CD8-positive, alpha-beta memory T cell (primary cell): ENCODE measurements around the gene LSR. TPM values are rescaled to one million over a fixed set of nuclear protein-coding genes. Genes with fewer than 3 reads are reported as not detected.

Experiments used
- CTCF ChIA-PET: fragments of 350-600 bp; sonication (Branson Sonifier 250); formaldehyde crosslinking; loops from one replicate; lab custom pipeline; 2021; ENCODE audit warnings: antibody characterized with exemption; lab: Charles Lee
- POLR2A ChIA-PET: fragments of 350-600 bp; sonication (Branson Sonifier 250); formaldehyde crosslinking; loops from one replicate; lab custom pipeline; 2021; ENCODE audit warnings: antibody characterized with exemption; lab: Charles Lee
- DNase-seq, 5 donors: peaks; one replicate each; pipeline versions ENCODE4 v3.0.0 to v3.0.0-alpha.2; 2020 to 2022; ENCODE audit warnings: mixed read lengths in 1 of 5
- H3K27ac ChIP-seq: one replicate; pipeline ENCODE4 v1.7.0; 2013; ENCODE audit warnings: low read depth, mild to moderate bottlenecking, low read length, moderate library complexity
- H3K27me3 ChIP-seq: 2 replicates; pipeline ENCODE4 v1.7.0; 2013; ENCODE audit warnings: low read length, mild to moderate bottlenecking; ENCODE audit not compliant: insufficient read depth, poor library complexity, severe bottlenecking
- H3K36me3 ChIP-seq: 2 replicates; pipeline ENCODE4 v1.7.0; 2013; ENCODE audit warnings: mild to moderate bottlenecking, low read length, moderate library complexity; ENCODE audit not compliant: insufficient read depth
- H3K4me1 ChIP-seq: 2 replicates; pipeline ENCODE4 v1.7.0; 2013; ENCODE audit warnings: mild to moderate bottlenecking, low read length, moderate library complexity; ENCODE audit not compliant: insufficient read depth
- H3K4me3 ChIP-seq: 2 replicates; pipeline ENCODE4 v1.7.0; 2013; ENCODE audit warnings: mild to moderate bottlenecking, low read length
- H3K9me3 ChIP-seq: 2 replicates; pipeline ENCODE4 v1.7.0; 2013; ENCODE audit warnings: mild to moderate bottlenecking, low read length
- H3K27ac Mint-ChIP-seq, 8 donors: one replicate each; pipeline ENCODE4 v1.8.0; 2020 to 2021; ENCODE audit warnings: mixed read lengths in 8 of 8, mild to moderate bottlenecking in 6 of 8, inconsistent platforms in 3 of 8, moderate library complexity in 3 of 8
- H3K27me3 Mint-ChIP-seq, 2 donors: one replicate each; pipeline ENCODE4 v1.8.0; 2020 to 2021; ENCODE audit warnings: mixed read lengths in 2 of 2, mild to moderate bottlenecking in 1 of 2, moderate library complexity in 1 of 2
- H3K36me3 Mint-ChIP-seq, 3 donors: one replicate each; pipeline ENCODE4 v1.8.0; 2020 to 2021; ENCODE audit warnings: mixed read lengths in 3 of 3, inconsistent platforms in 1 of 3, mild to moderate bottlenecking in 1 of 3
- H3K4me1 Mint-ChIP-seq, 3 donors: one replicate each; pipeline ENCODE4 v1.8.0; 2020 to 2021; ENCODE audit warnings: mixed read lengths in 3 of 3, inconsistent platforms in 1 of 3, mild to moderate bottlenecking in 1 of 3
- H3K4me3 Mint-ChIP-seq, 7 donors: one replicate each; pipeline ENCODE4 v1.8.0; 2020 to 2021; ENCODE audit warnings: mixed read lengths in 7 of 7, mild to moderate bottlenecking in 6 of 7, moderate library complexity in 4 of 7, inconsistent platforms in 2 of 7
- H3K9me3 Mint-ChIP-seq, 5 donors: one replicate each; pipeline ENCODE4 v1.8.0; 2020 to 2022; ENCODE audit warnings: mixed read lengths in 5 of 5, mild to moderate bottlenecking in 3 of 5, moderate library complexity in 2 of 5, inconsistent platforms in 1 of 5
- polyA plus RNA-seq: library from polyadenylated mRNA; unstranded; fragments of 300-500 nt; fragmentation: Illumina TruSeq; gene quantifications from one replicate; pipeline ENCODE4 v1.2.3, GENCODE V29; 2021
- total RNA-seq, 2 experiments: library from RNA; stranded (reverse); gene quantifications; one replicate each; pipeline ENCODE4 v1.2.3, GENCODE V29; 2021

The LSR gene
- total and polyA plus RNA-seq, 3 experiments from 2014 or later, result 23.5 to 77.8 (median 27.5) TPM

GRCh38 chr19:35249848-35250711 lies 1.3 kb downstream of the LSR start:
- CTCF ChIA-PET, result interaction anchor here (1.8 kb wide), 1 partner anchor 16 kb away, joined by 4 read pairs; no protein-coding TSS in a partner anchor
- H3K36me3 ChIP-seq, result no peaks in the 10 kb centered on the region
- H3K27ac ChIP-seq, result peak overlapping the region; percentile 88
- peak overlapping the region; percentile 76 for H3K4me3 ChIP-seq
- Mint-ChIP-seq H3K27me3 (peaks cover 10 to 11% of the 10 kb centered on the region in 2 donors), H3K27ac (peak overlapping the region; percentile 37 to 96 (median 91)), H3K4me1 (peaks cover 32 to 51% (median 42%) of the 10 kb centered on the region in 3 donors), H3K9me3 (peaks cover 0 to 3% (median 0%) of the 10 kb centered on the region in 5 donors), H3K36me3 (peaks cover 0 to 53% (median 5%) of the 10 kb centered on the region in 3 donors), H3K4me3 (peak overlapping the region; percentile 84 to 96 (median 94))
- DNase-seq, result no peak
- no peaks in the 10 kb centered on the region for H3K9me3 ChIP-seq
- peaks cover 11% of the 10 kb centered on the region for H3K4me1 ChIP-seq
- POLR2A ChIA-PET, result interaction anchor here (0.5 to 1.9 kb wide), 4 partner anchors 18 to 1077 kb away, joined by 3 to 6 read pairs (median 3); no protein-coding TSS in a partner anchor
- H3K27me3 ChIP-seq, result no peaks in the 10 kb centered on the region

GRCh38 chr19:35251456-35251855 lies 2.7 kb downstream of the LSR start:
- Mint-ChIP-seq H3K27me3 (peaks cover 8% of the 10 kb centered on the region in 2 donors), H3K36me3 (peaks cover 0 to 60% (median 7%) of the 10 kb centered on the region in 3 donors), H3K27ac (peak overlapping the region in 2 of 8 donors; percentile 18 to 47), H3K9me3 (no peaks in the 10 kb centered on the region), H3K4me3 (peak overlapping the region in 3 of 7 donors; percentile 42 to 92 (median 72)), H3K4me1 (peaks cover 35 to 61% (median 44%) of the 10 kb centered on the region in 3 donors)
- no peaks in the 10 kb centered on the region for H3K9me3 ChIP-seq
- CTCF ChIA-PET, result interaction anchor here (1.1 to 1.8 kb wide), 2 partner anchors 15 to 109 kb away, joined by 4 to 5 read pairs; no protein-coding TSS in a partner anchor
- H3K27me3 ChIP-seq, result no peaks in the 10 kb centered on the region
- H3K4me3 ChIP-seq, result no peak overlapping the region
- H3K4me1 ChIP-seq, result peaks cover 11% of the 10 kb centered on the region
- no peak for DNase-seq
- H3K36me3 ChIP-seq, result no peaks in the 10 kb centered on the region
- H3K27ac ChIP-seq, result no peak overlapping the region
- POLR2A ChIA-PET, result interaction anchor here (0.6 to 1.9 kb wide), 3 partner anchors 16 to 45 kb away, joined by 3 to 6 read pairs (median 3); no protein-coding TSS in a partner anchor

- Histone ChIP-seq H3K9me3 (no peaks in the 10 kb centered on the region), H3K27me3 (no peaks in the 10 kb centered on the region), H3K36me3 (no peaks in the 10 kb centered on the region), H3K4me3 (no peak overlapping the region), H3K4me1 (peaks cover 17% of the 10 kb centered on the region), H3K27ac (no peak overlapping the region)
- DNase-seq, result no peak
- peaks cover 0 to 65% (median 8%) of the 10 kb centered on the region in 3 donors for H3K36me3 Mint-ChIP-seq
- no peak overlapping the region for H3K4me3 Mint-ChIP-seq
- CTCF ChIA-PET, result interaction anchor here (1.4 kb wide), 1 partner anchor 100 kb away, joined by 4 read pairs; the partner anchor contains the start of gene FXYD5
- POLR2A ChIA-PET, result no interaction called here
- peaks cover 0 to 3% of the 10 kb centered on the region in 2 donors for H3K27me3 Mint-ChIP-seq
- no peaks in the 10 kb centered on the region for H3K9me3 Mint-ChIP-seq
- H3K27ac Mint-ChIP-seq, result peak overlapping the region in 3 of 8 donors; percentile 20 to 78 (median 52)
- H3K4me1 Mint-ChIP-seq, result peaks cover 32 to 65% (median 46%) of the 10 kb centered on the region in 3 donors
Observed at GRCh38 chr19:35253316-35254286, 4.8 kb downstream of the LSR start.

DNA sequence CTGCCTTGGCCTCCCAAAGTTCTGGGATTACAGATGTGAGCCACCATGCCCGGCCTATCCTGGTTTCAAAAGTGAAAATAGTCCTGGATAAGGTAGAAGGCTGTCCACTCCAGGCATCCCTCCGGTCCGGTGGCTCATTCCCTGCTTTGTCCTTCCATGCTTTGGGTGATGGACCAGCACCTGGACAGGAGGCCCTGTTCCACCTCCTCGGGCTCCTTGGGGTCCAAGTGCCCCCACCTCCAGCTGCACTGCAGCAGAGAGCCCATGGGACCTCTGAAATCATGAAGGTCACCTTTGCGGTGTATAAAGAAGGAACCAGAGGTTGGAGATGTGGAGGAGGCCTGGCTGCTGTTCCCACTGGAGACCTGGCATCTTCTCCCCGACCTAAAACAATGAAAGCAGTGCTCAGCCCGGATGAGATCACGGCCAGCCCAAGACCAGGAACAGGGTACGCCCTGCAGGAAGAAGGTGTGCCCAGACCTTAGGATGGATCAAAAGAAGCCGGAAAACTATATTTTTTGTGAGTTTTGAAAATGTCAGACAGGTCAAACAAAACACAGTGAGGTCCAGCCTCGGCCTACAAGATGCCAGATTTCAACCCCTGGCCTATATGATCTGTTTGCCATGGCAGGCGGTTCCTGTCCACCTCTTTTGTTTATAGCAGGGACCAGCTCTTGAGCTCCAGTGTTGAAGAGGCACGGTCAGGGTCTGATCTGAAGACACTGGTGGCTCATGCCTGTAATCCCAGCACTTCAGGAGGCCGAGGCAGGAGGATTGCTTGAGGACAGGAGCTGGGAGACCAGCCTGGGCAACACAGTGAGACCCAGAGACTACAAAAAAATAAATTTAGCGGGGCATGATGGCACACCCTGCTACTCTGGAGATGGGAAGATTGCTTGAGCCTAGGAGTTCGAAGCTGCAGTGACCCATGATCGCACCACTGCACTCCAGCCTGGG lies 5.8 kb downstream of the LSR start:
- Mint-ChIP-seq H3K27ac (peak overlapping the region in 2 of 8 donors; percentile 12 to 20), H3K9me3 (no peaks in the 10 kb centered on the region), H3K4me3 (no peak overlapping the region), H3K4me1 (peaks cover 24 to 55% (median 37%) of the 10 kb centered on the region in 3 donors), H3K36me3 (peaks cover 0 to 61% (median 8%) of the 10 kb centered on the region in 3 donors), H3K27me3 (no peaks in the 10 kb centered on the region)
- no peaks in the 10 kb centered on the region for H3K27me3 ChIP-seq
- no peaks in the 10 kb centered on the region for H3K36me3 ChIP-seq
- H3K27ac ChIP-seq, result no peak overlapping the region
- CTCF ChIA-PET, result interaction anchor here (1.0 kb wide), 1 partner anchor 12 kb away, joined by 3 read pairs; no protein-coding TSS in a partner anchor
- peaks cover 11% of the 10 kb centered on the region for H3K4me1 ChIP-seq
- no peak for DNase-seq
- no peak overlapping the region for H3K4me3 ChIP-seq
- POLR2A ChIA-PET, result interaction anchor here (1.3 kb wide), 1 partner anchor 14 kb away, joined by 3 read pairs; no protein-coding TSS in a partner anchor
- H3K9me3 ChIP-seq, result no peaks in the 10 kb centered on the region

- Histone ChIP-seq H3K36me3 (no peaks in the 10 kb centered on the region), H3K4me1 (peaks cover 10% of the 10 kb centered on the region), H3K9me3 (no peaks in the 10 kb centered on the region), H3K4me3 (no peak overlapping the region), H3K27ac (no peak overlapping the region), H3K27me3 (no peaks in the 10 kb centered on the region)
- CTCF ChIA-PET, result interaction anchor here (2.0 kb wide), 1 partner anchor 186 kb away, joined by 4 read pairs; no protein-coding TSS in a partner anchor
- Mint-ChIP-seq H3K4me1 (peaks cover 14 to 43% (median 24%) of the 10 kb centered on the region in 3 donors), H3K4me3 (peak overlapping the region in 1 of 7 donors; percentile 4), H3K27ac (peak overlapping the region in 3 of 8 donors; percentile 29 to 87 (median 46)), H3K36me3 (peaks cover 0 to 54% (median 5%) of the 10 kb centered on the region in 3 donors), H3K27me3 (no peaks in the 10 kb centered on the region), H3K9me3 (no peaks in the 10 kb centered on the region)
- DNase-seq, result no peak
- POLR2A ChIA-PET, result no interaction called here
Observed at GRCh38 chr19:35256566-35256965, 7.8 kb downstream of the LSR start.

DNA sequence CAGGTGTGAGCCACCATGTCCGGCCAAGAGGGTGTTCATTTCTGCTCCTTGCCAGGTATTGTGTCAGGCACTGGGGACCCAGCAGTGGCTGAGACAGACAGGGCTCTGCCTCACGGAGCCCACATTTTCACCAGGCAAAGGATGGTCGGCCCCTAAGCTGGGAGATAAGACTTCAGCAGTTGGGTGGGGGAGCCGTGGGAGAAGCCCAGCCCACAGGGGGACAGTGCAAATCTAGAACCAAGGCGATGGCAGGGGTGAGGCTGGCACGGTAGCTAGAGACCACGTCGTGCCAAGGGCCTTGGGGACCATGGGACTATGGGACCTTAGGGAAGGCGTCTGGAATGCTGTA lies 8.3 kb downstream of the LSR start:
- ChIA-PET POLR2A (no interaction called here), CTCF (interaction anchor here (2.0 kb wide), 1 partner anchor 187 kb away, joined by 4 read pairs; no protein-coding TSS in a partner anchor)
- Histone ChIP-seq H3K4me1 (peaks cover 10% of the 10 kb centered on the region), H3K4me3 (no peak overlapping the region), H3K9me3 (no peaks in the 10 kb centered on the region), H3K36me3 (no peaks in the 10 kb centered on the region), H3K27me3 (no peaks in the 10 kb centered on the region), H3K27ac (no peak overlapping the region)
- no peaks in the 10 kb centered on the region for H3K9me3 Mint-ChIP-seq
- peaks cover 0 to 52% (median 4%) of the 10 kb centered on the region in 3 donors for H3K36me3 Mint-ChIP-seq
- H3K4me3 Mint-ChIP-seq, result no peak overlapping the region
- H3K4me1 Mint-ChIP-seq, result peaks cover 14 to 40% (median 21%) of the 10 kb centered on the region in 3 donors
- peak overlapping the region in 3 of 8 donors; percentile 54 to 82 (median 63) for H3K27ac Mint-ChIP-seq
- no peak for DNase-seq
- H3K27me3 Mint-ChIP-seq, result no peaks in the 10 kb centered on the region
